HUES6 (cell line): ENCODE results near the gene HOXB7.

ENCODE experiments used
- H3K27ac ChIP-seq: 2 replicates; pipeline ENCODE4 v1.7.0; 2013; ENCODE audit warnings: low read depth, mild to moderate bottlenecking, low read length, inconsistent platforms
- H3K27me3 ChIP-seq: 2 replicates; pipeline ENCODE4 v1.6.1; 2013; ENCODE audit warnings: low read length; ENCODE audit not compliant: control insufficient read depth, insufficient read depth
- H3K36me3 ChIP-seq: 2 replicates; pipeline ENCODE4 v1.6.1; 2013; ENCODE audit warnings: low read length; ENCODE audit not compliant: control insufficient read depth, insufficient read depth
- H3K4me1 ChIP-seq: 2 replicates; pipeline ENCODE4 v1.6.1; 2013; ENCODE audit warnings: low read length; ENCODE audit not compliant: control insufficient read depth, insufficient read depth
- H3K4me3 ChIP-seq: 2 replicates; pipeline ENCODE4 v1.5.1; 2013; ENCODE audit warnings: low read depth, low read length
- H3K9ac ChIP-seq: one replicate; pipeline ENCODE4 v1.6.1; 2013; ENCODE audit warnings: mild to moderate bottlenecking, low read length
- H3K9me3 ChIP-seq: 2 replicates; pipeline ENCODE4 v1.6.1; 2013; ENCODE audit warnings: low read depth, low read length; ENCODE audit not compliant: control insufficient read depth, insufficient read depth

HOXB7 gene

DNA sequence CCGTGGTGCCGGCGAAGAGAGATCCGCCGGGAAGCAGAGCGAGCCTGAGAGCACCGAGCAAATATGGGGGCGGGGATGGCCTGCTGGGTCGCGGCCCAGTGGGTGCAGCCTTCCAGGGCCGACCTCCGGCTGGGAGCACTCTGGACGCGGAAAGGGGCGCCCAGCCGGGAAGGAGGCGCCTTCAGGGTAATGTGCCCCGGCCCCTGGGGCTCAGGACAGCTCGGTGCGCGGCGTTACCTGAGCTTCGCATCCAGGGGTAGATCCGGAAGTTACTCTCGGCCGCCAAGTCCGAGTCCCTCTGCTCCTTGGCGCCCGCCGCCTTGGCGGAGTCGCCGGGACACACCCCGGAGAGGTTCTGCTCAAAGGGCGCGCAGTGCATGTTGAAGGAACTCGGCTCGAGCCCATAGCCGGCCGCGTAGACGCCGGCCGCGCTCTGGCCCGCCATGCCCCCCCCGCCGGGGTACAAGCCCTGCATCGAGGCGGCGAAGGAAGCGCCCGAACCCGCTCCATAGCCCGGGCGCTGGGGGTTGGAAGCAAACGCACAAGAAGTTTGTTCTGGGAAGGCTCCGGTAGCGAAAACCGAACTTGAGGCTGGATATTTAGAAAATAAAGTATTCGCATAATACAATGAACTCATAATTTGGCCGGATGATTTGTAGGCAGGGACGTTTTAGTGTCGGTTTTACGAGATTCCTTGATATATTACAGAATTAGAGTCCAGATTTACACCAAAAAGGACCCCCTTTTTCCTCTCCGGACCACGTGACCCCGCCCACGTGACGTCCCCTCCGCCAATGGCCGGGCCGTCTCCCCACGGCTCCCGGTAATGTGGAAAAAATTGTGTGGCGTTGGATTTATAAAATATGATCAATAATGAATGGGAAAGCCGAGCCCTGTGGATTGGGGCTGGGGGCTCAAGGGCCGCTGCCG, at the start of gene HOXB7:
HOXB7 (minus strand) TSS at position 736 of the 930 bp plus-strand sequence; CDS start at position 637, 99 bp downstream.
- Histone ChIP-seq H3K27ac (peak within 1 kb of the TSS; percentile 42; the same call in 1 of the 2 replicates), H3K9me3 (no peaks in the 10 kb centered on the region), H3K36me3 (no peaks in the 10 kb centered on the region), H3K9ac (peak within 1 kb of the TSS; percentile 94), H3K4me1 (peaks cover 12% of the 10 kb centered on the region; the same call in 1 of the 2 replicates), H3K27me3 (peaks cover 99% of the 10 kb centered on the region), H3K4me3 (peak within 1 kb of the TSS; percentile 54)

DNA sequence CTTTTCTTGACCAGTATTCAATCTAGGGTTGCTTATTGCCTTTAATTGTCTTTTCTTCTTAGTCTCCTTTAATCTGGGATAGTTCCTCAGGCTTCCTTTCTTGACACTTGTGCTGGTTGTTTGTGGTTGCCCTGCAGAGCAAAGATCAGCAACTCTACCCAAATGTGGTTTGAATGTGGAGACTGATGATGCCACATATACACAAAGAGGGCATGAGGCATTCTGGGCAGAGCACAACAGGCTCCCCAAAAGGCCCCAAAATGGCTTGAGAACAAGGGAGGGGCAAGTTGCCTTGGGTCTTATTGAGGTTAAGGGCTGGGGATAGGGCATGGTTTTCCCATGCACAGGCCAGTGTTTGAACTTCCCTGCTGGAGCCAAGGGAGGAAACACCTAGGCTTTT, 45.1 kb upstream of the HOXB7 start:
- Histone ChIP-seq H3K9me3 (peaks cover 7% of the 10 kb centered on the region; the same call in 1 of the 2 replicates), H3K4me3 (no peak overlapping the region), H3K27ac (no peak overlapping the region), H3K36me3 (no peaks in the 10 kb centered on the region), H3K27me3 (peaks cover 40% of the 10 kb centered on the region), H3K9ac (no peak overlapping the region), H3K4me1 (no peaks in the 10 kb centered on the region)

DNA sequence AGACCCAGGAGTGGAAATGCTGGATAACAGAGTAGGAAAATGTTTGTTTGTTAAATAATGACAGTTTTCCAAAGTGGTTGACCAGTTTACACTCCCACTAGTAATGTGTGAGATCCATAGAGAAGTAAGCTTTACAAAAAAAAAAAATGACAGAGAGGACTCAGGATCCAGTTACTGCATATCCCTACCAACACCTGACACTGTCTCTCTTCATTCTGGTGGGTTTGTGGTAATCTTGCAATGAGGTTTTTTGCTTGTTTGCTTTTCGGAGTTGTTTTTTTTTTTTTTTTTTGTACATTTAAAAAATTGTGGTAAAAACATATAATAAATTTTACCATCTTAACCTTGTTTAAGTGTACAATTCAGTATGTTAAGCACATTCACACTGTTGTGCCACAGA, 38.9 kb upstream of the HOXB7 start:
- Histone ChIP-seq H3K36me3 (no peaks in the 10 kb centered on the region), H3K27ac (no peak overlapping the region), H3K4me3 (no peak overlapping the region), H3K9ac (no peak overlapping the region), H3K27me3 (peaks cover 70% of the 10 kb centered on the region), H3K4me1 (peaks cover 8% of the 10 kb centered on the region), H3K9me3 (no peaks in the 10 kb centered on the region)

DNA sequence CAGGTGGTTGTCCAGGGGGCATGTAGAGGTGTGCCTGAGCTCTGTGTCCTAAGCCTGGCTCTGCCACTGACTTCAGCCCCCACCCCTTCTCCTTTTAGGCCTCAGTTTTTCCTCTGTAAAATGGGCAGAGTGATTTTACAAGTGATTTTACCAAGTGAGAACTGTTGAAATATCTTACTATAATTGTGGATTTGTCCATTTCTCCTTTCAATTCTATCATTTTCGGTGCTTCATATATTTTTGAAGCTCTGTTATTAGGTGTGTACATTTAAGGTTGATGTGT, 37.1 kb upstream of the HOXB7 start:
- Histone ChIP-seq H3K27ac (no peak overlapping the region), H3K9ac (no peak overlapping the region), H3K9me3 (no peaks in the 10 kb centered on the region), H3K4me3 (peak overlapping the region; percentile 54), H3K27me3 (peaks cover 86% of the 10 kb centered on the region), H3K36me3 (no peaks in the 10 kb centered on the region), H3K4me1 (peaks cover 8% of the 10 kb centered on the region)

- H3K4me1 ChIP-seq, result peaks cover 8% of the 10 kb centered on the region
- no peak overlapping the region for H3K9ac ChIP-seq
- H3K27ac ChIP-seq, result no peak overlapping the region
- H3K9me3 ChIP-seq, result no peaks in the 10 kb centered on the region
- peaks cover 87% of the 10 kb centered on the region for H3K27me3 ChIP-seq
- peak overlapping the region; percentile 54 for H3K4me3 ChIP-seq
- no peaks in the 10 kb centered on the region for H3K36me3 ChIP-seq
Measured at GRCh38 chr17:48647103-48647962, 36.5 kb upstream of the HOXB7 start.

GRCh38 chr17:48646183-48647102, 35.6 kb upstream of the HOXB7 start:
- H3K27ac ChIP-seq, result no peak overlapping the region
- H3K36me3 ChIP-seq, result no peaks in the 10 kb centered on the region
- H3K27me3 ChIP-seq, result peaks cover 90% of the 10 kb centered on the region
- no peaks in the 10 kb centered on the region for H3K9me3 ChIP-seq
- H3K9ac ChIP-seq, result peak overlapping the region; percentile 68
- peak overlapping the region; percentile 54 for H3K4me3 ChIP-seq
- H3K4me1 ChIP-seq, result peaks cover 13% of the 10 kb centered on the region

GRCh38 chr17:48645639-48646182, 34.9 kb upstream of the HOXB7 start:
- Histone ChIP-seq H3K27me3 (peaks cover 98% of the 10 kb centered on the region), H3K36me3 (no peaks in the 10 kb centered on the region), H3K9ac (peak overlapping the region; percentile 68), H3K9me3 (no peaks in the 10 kb centered on the region), H3K4me3 (peak overlapping the region; percentile 54), H3K27ac (no peak overlapping the region), H3K4me1 (peaks cover 13% of the 10 kb centered on the region)

- peak overlapping the region; percentile 54; the same call in 1 of the 2 replicates for H3K4me3 ChIP-seq
- peaks cover 13% of the 10 kb centered on the region for H3K4me1 ChIP-seq
- peak overlapping the region; percentile 40 for H3K9ac ChIP-seq
- H3K27ac ChIP-seq, result no peak overlapping the region
- no peaks in the 10 kb centered on the region for H3K36me3 ChIP-seq
- H3K27me3 ChIP-seq, result peaks cover 99% of the 10 kb centered on the region
- no peaks in the 10 kb centered on the region for H3K9me3 ChIP-seq
Measured at GRCh38 chr17:48644910-48645557, 34.2 kb upstream of the HOXB7 start.

- H3K4me1 ChIP-seq, result peaks cover 13% of the 10 kb centered on the region
Measured at GRCh38 chr17:48644159-48644558, 33.3 kb upstream of the HOXB7 start.

DNA sequence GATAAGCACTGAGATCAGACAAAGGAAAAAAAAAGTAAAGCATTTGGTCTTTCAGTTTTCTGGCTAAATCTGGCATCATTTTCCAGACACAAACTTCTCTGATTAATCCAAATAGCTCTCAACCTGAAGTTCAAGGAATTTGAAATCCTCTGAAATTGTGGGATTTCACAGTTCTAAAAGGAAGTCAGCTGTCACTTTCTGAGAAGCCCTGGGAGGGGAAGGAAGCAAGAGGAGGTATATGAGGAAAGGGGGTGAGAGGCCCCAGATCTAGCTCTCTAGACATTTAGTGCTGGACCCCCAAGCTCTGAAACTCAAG, 32.8 kb upstream of the HOXB7 start:
- Histone ChIP-seq H3K27me3 (peaks cover 100% of the 10 kb centered on the region), H3K9ac (peak overlapping the region; percentile 42), H3K4me1 (peaks cover 13% of the 10 kb centered on the region), H3K27ac (no peak overlapping the region), H3K9me3 (no peaks in the 10 kb centered on the region), H3K36me3 (no peaks in the 10 kb centered on the region), H3K4me3 (peak overlapping the region; percentile 40; the same call in 1 of the 2 replicates)

More at GRCh38 chr17:48644159-48644558, 33.3 kb upstream of the HOXB7 start:
- H3K9ac ChIP-seq, result peak overlapping the region; percentile 49
- H3K4me3 ChIP-seq, result peak overlapping the region; percentile 54; the same call in 1 of the 2 replicates
- H3K27ac ChIP-seq, result no peak overlapping the region
- no peaks in the 10 kb centered on the region for H3K36me3 ChIP-seq
- no peaks in the 10 kb centered on the region for H3K9me3 ChIP-seq
- peaks cover 99% of the 10 kb centered on the region for H3K27me3 ChIP-seq
